ENCODE results near the gene OR13D1. TPM values are rescaled to one million over a fixed set of nuclear protein-coding genes. Genes with fewer than 3 reads are reported as not detected.
A peak's percentile ranks its signal among the peaks of the same experiment; 100 is the strongest.
"Not testable (repeated sequence)": the region's sequence is repeated elsewhere in the genome, so short reads cannot be mapped to it uniquely, and the experiment has no call there.

The OR13D1 gene
- total RNA-seq: not detected

GRCh38 chr9:104694218-104694617, at the start of gene OR13D1:
TSS of gene OR13D1 (plus strand) at chr9:104694518. CDS start at chr9:104694518, 0 bp downstream.
- Mint-ChIP-seq H3K4me3 (no peak within 1 kb of the TSS), H3K27ac (no peak within 1 kb of the TSS), H3K4me1 (ENCODE audit: low read depth) (no peaks in the 10 kb centered on the region), H3K36me3 (ENCODE audit: insufficient read depth in 2 of 2) (no peaks in the 10 kb centered on the region), H3K27me3 (ENCODE audit: low read depth) (no peaks in the 10 kb centered on the region), H3K9me3 (no peaks in the 10 kb centered on the region)
- ATAC-seq (replicated peaks in 1 of 2) (no peak), DNase-seq (no peak)

- no peaks in the 10 kb centered on the region for H3K27me3 Mint-ChIP-seq (ENCODE audit: low read depth)
- no peaks in the 10 kb centered on the region for H3K36me3 Mint-ChIP-seq (ENCODE audit: insufficient read depth in 2 of 2)
- no peak overlapping the region for H3K4me3 Mint-ChIP-seq
- H3K27ac Mint-ChIP-seq: no peak overlapping the region
- ATAC-seq (replicated peaks in 1 of 2) (no peak), DNase-seq (no peak)
- peaks cover 0 to under 1% of the 10 kb centered on the region in 2 donors for H3K9me3 Mint-ChIP-seq
- no peaks in the 10 kb centered on the region for H3K4me1 Mint-ChIP-seq (ENCODE audit: low read depth)
Observed at GRCh38 chr9:104658496-104659195, 35.7 kb upstream of the OR13D1 start.

- H3K27me3 Mint-ChIP-seq (ENCODE audit: low read depth): no peaks in the 10 kb centered on the region
- H3K27ac Mint-ChIP-seq: no peak overlapping the region
- DNase-seq (no peak), ATAC-seq (replicated peaks in 1 of 2) (no peak)
- no peaks in the 10 kb centered on the region for H3K9me3 Mint-ChIP-seq
- no peaks in the 10 kb centered on the region for H3K4me1 Mint-ChIP-seq (ENCODE audit: low read depth)
- no peak overlapping the region for H3K4me3 Mint-ChIP-seq
- no peaks in the 10 kb centered on the region for H3K36me3 Mint-ChIP-seq (ENCODE audit: insufficient read depth in 2 of 2)
Observed at GRCh38 chr9:104675611-104676010, 18.7 kb upstream of the OR13D1 start.

GRCh38 chr9:104682642-104683041, 11.7 kb upstream of the OR13D1 start:
- no peak overlapping the region for H3K27ac Mint-ChIP-seq
- ATAC-seq (replicated peaks in 1 of 2) (peak; percentile 23 to 43), DNase-seq (peak in 1 of 2 donors; percentile 0)
- H3K4me3 Mint-ChIP-seq: no peak overlapping the region
- H3K27me3 Mint-ChIP-seq (ENCODE audit: low read depth): no peaks in the 10 kb centered on the region
- H3K9me3 Mint-ChIP-seq: no peaks in the 10 kb centered on the region
- no peaks in the 10 kb centered on the region for H3K36me3 Mint-ChIP-seq (ENCODE audit: insufficient read depth in 2 of 2)
- H3K4me1 Mint-ChIP-seq (ENCODE audit: low read depth): no peaks in the 10 kb centered on the region

- ATAC-seq (replicated peaks in 1 of 2) (no peak), DNase-seq (no peak)
- Mint-ChIP-seq H3K4me1 (ENCODE audit: low read depth) (no peaks in the 10 kb centered on the region), H3K36me3 (ENCODE audit: insufficient read depth in 2 of 2) (no peaks in the 10 kb centered on the region), H3K9me3 (no peaks in the 10 kb centered on the region), H3K4me3 (no peak overlapping the region), H3K27ac (no peak overlapping the region), H3K27me3 (ENCODE audit: low read depth) (no peaks in the 10 kb centered on the region)
Observed at GRCh38 chr9:104686081-104686480, 8.2 kb upstream of the OR13D1 start.

- H3K9me3 Mint-ChIP-seq: peaks cover 0 to 2% of the 10 kb centered on the region in 2 donors
- ATAC-seq (replicated peaks in 1 of 2) (no peak), DNase-seq (no peak)
- H3K27me3 Mint-ChIP-seq (ENCODE audit: low read depth): no peaks in the 10 kb centered on the region
- H3K27ac Mint-ChIP-seq: no peak overlapping the region
- no peak overlapping the region for H3K4me3 Mint-ChIP-seq
- peaks cover 0 to 2% of the 10 kb centered on the region in 2 donors for H3K36me3 Mint-ChIP-seq (ENCODE audit: insufficient read depth in 2 of 2)
- H3K4me1 Mint-ChIP-seq (ENCODE audit: low read depth): no peaks in the 10 kb centered on the region
Observed at GRCh38 chr9:104700306-104700705, 6.0 kb downstream of the OR13D1 start.

- not testable (repeated sequence) for H3K4me3 Mint-ChIP-seq; ATAC-seq (replicated peaks in 1 of 2); H3K9me3 Mint-ChIP-seq; H3K36me3 Mint-ChIP-seq (ENCODE audit: insufficient read depth in 2 of 2); H3K27me3 Mint-ChIP-seq (ENCODE audit: low read depth); DNase-seq; H3K27ac Mint-ChIP-seq; H3K4me1 Mint-ChIP-seq (ENCODE audit: low read depth)
Observed at GRCh38 chr9:104708737-104709136, 14.4 kb downstream of the OR13D1 start.

GRCh38 chr9:104711604-104712003, 17.3 kb downstream of the OR13D1 start:
- Mint-ChIP-seq H3K4me1 (ENCODE audit: low read depth) (no peaks in the 10 kb centered on the region), H3K9me3 (peaks cover 0 to 2% of the 10 kb centered on the region in 2 donors), H3K4me3 (no peak overlapping the region), H3K27me3 (ENCODE audit: low read depth) (no peaks in the 10 kb centered on the region), H3K27ac (no peak overlapping the region), H3K36me3 (ENCODE audit: insufficient read depth in 2 of 2) (no peaks in the 10 kb centered on the region)
- ATAC-seq (replicated peaks in 1 of 2) (peak in 1 of 2 donors; percentile 36), DNase-seq (no peak)

- no peaks in the 10 kb centered on the region for H3K4me1 Mint-ChIP-seq (ENCODE audit: low read depth)
- no peaks in the 10 kb centered on the region for H3K9me3 Mint-ChIP-seq
- H3K4me3 Mint-ChIP-seq: no peak overlapping the region
- H3K27me3 Mint-ChIP-seq (ENCODE audit: low read depth): no peaks in the 10 kb centered on the region
- DNase-seq: no peak
- no peak for ATAC-seq (replicated peaks in 1 of 2)
- H3K36me3 Mint-ChIP-seq (ENCODE audit: insufficient read depth in 2 of 2): no peaks in the 10 kb centered on the region
- H3K27ac Mint-ChIP-seq: no peak overlapping the region
Observed at GRCh38 chr9:104725014-104725413, 30.7 kb downstream of the OR13D1 start.

GRCh38 chr9:104738452-104738851, 44.1 kb downstream of the OR13D1 start:
- Mint-ChIP-seq H3K36me3 (ENCODE audit: insufficient read depth in 2 of 2) (no peaks in the 10 kb centered on the region), H3K4me1 (ENCODE audit: low read depth) (no peaks in the 10 kb centered on the region), H3K27ac (no peak overlapping the region), H3K27me3 (ENCODE audit: low read depth) (no peaks in the 10 kb centered on the region), H3K9me3 (no peaks in the 10 kb centered on the region), H3K4me3 (no peak overlapping the region)
- ATAC-seq (replicated peaks in 1 of 2) (no peak), DNase-seq (no peak)

- Mint-ChIP-seq H3K9me3 (no peaks in the 10 kb centered on the region), H3K27me3 (ENCODE audit: low read depth) (no peaks in the 10 kb centered on the region), H3K36me3 (ENCODE audit: insufficient read depth in 2 of 2) (no peaks in the 10 kb centered on the region), H3K4me3 (no peak overlapping the region), H3K27ac (no peak overlapping the region), H3K4me1 (ENCODE audit: low read depth) (no peaks in the 10 kb centered on the region)
- ATAC-seq (replicated peaks in 1 of 2) (no peak), DNase-seq (no peak)
Observed at GRCh38 chr9:104740621-104741020, 46.3 kb downstream of the OR13D1 start.

- DNase-seq (peak; percentile 16 to 37), ATAC-seq (replicated peaks in 1 of 2) (no peak)
- H3K27me3 Mint-ChIP-seq (ENCODE audit: low read depth): no peaks in the 10 kb centered on the region
- H3K9me3 Mint-ChIP-seq: no peaks in the 10 kb centered on the region
- peaks cover 7% of the 10 kb centered on the region for H3K4me1 Mint-ChIP-seq (ENCODE audit: low read depth)
- no peak overlapping the region for H3K27ac Mint-ChIP-seq
- peaks cover 0 to 2% of the 10 kb centered on the region in 2 donors for H3K36me3 Mint-ChIP-seq (ENCODE audit: insufficient read depth in 2 of 2)
- no peak overlapping the region for H3K4me3 Mint-ChIP-seq
Observed at GRCh38 chr9:104743376-104743985, 49.2 kb downstream of the OR13D1 start.
